Hepatocyte (in vitro differentiated cells): ENCODE measurements around the gene DNAH17.

Experiments used
- EZH2 ChIP-seq: fragments of 200-600 bp; sonication (generic); IDR thresholded peaks from 2 replicates; pipeline ENCODE4 v1.6.1; 2016; ENCODE audit warnings: antibody characterized with exemption, mild to moderate bottlenecking, borderline replicate concordance
- TF ChIP-seq, protein P1 (sequence below): fragments of 200-600 bp; sonication (generic); IDR thresholded peaks from 2 replicates; pipeline ENCODE4 v1.5.1; 2016; ENCODE audit warnings: antibody characterized with exemption, mild to moderate bottlenecking; ENCODE audit not compliant: poor library complexity

GRCh38 chr17:78506454-78507309 lies 70.5 kb downstream of the DNAH17 start:
- TF ChIP-seq, protein P1, sequence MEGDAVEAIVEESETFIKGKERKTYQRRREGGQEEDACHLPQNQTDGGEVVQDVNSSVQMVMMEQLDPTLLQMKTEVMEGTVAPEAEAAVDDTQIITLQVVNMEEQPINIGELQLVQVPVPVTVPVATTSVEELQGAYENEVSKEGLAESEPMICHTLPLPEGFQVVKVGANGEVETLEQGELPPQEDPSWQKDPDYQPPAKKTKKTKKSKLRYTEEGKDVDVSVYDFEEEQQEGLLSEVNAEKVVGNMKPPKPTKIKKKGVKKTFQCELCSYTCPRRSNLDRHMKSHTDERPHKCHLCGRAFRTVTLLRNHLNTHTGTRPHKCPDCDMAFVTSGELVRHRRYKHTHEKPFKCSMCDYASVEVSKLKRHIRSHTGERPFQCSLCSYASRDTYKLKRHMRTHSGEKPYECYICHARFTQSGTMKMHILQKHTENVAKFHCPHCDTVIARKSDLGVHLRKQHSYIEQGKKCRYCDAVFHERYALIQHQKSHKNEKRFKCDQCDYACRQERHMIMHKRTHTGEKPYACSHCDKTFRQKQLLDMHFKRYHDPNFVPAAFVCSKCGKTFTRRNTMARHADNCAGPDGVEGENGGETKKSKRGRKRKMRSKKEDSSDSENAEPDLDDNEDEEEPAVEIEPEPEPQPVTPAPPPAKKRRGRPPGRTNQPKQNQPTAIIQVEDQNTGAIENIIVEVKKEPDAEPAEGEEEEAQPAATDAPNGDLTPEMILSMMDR, result no peak
- TF ChIP-seq EZH2, result no peak
